ENCODE results near the gene COMP.
A peak's percentile ranks its signal among the peaks of the same experiment; 100 is the strongest.
"Not testable (repeated sequence)": the region's sequence is repeated elsewhere in the genome, so short reads cannot be mapped to it uniquely, and the experiment has no call there.

Gene COMP

DNA sequence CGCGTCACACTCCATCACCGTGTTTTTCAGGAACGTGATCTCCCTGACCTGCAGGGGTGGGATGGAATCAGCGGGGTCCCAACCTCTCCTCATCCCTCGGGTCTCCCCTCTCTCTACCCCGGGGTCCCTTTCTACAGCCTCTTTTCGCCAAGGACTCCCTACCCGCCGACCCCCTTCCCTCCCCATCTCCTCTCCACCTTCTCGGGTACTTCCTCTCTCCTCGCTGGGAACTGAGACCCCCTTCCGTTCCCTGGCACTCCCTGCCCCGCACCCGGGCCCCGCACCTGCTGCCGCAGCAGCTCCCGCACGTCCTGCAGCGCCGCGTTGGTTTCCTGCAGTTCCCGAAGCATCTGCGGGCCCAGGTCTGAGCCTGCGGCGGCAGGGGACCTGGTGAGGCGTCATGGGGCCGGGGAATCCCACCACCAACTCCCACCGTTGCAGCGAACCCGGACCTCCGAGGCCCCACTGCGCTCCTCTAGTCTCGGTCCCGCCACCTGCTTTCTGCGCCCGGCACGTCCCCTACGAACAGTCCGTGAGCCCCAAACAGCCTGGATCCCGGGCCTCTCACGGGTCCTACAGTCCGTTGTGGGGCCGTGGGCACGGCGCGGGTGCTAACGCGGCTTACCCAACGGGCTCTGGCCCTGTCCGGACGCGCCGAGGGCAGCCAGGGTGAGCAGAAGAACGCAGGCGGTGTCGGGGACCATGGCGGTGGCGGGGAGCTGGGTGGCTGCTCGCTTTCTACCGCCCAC, at the start of gene COMP:
TSS of gene COMP (minus strand) at position 740 of the 749 bp plus-strand sequence. CDS start at position 704, 36 bp downstream.
- no peak for DNase-seq

DNA sequence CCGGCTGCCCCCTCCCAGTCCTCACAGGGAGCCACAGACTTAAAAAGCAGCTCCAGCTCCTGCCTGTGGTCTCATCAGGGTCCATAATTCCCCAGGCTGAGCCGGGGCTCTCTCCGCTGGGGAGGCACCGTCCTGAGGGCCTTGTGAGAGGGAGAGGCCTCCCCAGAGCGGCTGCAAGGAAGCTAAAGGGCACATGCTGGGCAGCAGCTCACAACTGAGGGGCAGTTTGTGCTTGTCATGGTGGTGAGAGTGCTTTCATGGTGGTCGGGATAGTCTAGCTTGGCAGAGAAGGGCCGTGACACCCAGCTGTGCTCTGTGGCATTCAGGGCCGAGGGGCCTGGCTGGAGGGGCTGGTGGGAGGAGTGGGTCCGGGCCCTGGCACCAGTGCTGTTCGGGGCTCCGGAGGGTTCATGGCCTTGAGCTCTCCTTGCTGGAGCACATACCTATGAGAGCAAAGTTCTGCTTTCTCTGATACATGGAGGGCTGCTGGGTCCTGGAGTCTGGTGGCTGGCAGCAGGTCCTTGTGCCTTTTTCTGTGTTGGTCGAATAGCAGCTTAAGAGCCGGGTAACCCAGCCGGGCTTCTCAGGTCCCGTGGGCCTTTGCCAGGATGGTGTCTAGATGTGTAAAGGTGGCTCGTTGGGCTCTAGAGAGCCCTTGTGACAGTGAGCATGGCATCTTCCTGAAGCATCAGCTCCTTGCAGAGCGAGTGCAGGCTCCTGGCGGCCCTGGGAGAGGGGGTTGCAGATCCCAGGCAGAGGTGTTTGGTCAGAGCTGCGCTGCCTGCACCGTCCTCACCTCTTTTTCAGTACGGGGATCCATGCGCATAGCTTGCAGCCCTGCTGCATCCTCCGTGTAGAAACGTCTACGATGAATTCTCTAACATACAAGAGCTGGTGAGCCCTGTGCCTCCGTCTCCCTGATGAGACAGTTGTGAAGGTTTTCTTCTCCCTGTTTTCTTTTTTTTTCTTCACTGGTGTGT, 49.5 kb upstream of the COMP start:
- no peak for DNase-seq

- no peak for DNase-seq
These were observed 48.6 kb upstream of the COMP start for GRCh38 chr19:18839465-18840287.

- DNase-seq = no peak
These were observed 43.5 kb upstream of the COMP start for GRCh38 chr19:18834644-18834984.

DNA sequence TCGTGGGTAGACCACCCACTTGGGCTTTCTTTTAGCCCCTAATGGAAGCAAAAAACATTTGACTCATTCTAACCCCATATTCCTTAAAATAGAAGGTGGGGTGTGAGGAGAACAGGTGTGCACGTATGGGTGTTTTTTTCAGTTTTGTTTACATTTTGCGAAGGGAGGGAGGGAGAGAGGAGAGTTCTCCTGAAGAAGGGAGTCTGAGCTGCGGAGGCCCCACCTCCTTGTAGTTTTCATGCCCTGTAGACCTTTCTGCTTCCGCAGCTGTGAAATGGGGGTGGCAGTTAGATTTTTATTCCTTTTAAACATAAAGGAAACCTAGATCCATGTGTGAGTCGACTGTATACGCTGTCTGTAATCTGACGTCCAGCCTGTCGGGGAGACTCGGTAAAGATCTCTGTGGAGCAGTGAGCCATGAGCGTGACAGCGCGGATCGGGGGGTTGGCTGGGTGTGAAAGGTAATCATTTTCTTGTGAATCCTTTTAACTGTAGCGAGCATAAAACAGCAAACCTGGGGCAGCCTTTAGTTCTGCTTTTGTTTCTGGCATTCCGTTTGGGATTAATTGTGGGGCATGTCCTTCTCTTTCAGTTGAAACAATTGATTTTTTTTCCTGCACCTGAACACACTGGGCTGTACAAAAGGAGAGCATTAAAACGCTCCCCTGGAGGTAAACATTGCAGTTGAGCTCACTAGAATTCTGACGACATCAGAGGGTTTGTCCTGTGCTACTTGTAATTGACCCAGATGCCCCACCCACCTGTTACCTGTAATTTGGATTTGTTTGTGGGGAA, 42.9 kb upstream of the COMP start:
- DNase-seq = no peak

DNA sequence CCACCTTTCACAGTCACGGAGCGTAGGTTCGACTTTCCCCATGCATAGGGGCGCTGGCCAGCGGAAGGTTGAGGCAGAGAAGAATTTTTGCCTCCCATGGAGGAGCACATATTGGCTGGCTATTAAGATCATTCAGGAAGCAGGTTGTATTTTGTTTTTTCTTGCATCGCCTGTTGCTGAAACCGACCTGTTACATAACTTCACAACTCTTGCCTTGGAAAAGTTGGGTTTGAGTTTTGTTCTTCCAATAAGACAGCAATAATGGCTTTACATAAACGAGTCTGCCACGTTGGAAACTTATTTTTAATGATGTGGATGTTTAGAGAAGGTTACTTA, 42.0 kb upstream of the COMP start:
- no peak for DNase-seq

DNA sequence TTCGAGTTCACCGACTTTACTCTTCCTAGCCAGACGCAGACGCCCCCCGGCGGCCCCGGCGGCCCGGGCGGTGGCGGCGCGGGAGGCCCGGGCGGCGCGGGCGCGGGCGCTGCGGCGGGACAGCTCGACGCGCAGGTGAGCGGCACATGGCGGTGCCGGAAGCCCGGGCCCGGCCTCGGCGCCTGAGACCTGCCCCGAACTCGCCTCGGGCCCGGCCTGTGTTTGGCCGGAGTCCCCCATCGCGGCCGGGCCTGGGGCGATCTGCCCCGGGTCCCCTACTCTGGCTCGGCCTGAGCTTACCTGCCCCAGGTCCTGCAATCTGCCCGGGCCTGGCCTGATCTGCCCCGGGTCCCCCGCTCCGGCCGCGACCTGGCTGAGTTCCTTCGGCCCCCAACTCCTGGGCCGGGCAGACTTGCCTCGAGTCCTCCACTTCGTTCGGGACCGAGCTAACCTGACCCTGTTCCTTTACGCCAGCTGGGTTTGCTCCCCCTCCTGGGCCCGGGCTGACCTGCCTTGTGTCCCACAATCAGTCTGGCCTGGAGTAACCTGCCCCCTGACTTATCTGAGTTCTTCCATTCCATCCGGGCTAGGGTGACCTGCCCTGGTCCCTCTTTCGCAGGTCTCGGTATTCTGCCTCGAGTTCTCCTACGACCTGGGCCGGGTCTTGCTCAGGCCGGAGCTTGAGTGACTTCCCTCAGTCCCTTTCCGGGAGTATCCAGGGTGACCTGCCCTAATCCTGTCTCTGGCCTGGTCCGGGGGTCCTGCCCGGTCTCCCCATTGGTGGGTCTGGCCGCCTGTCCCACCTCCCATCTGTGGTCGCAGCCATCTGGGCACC, 41.4 kb upstream of the COMP start:
- no peak for DNase-seq

- peak; percentile 96 for DNase-seq
These were observed 40.6 kb upstream of the COMP start, which contains the start of gene UPF1 for GRCh38 chr19:18831524-18832305. TSS of gene UPF1 (plus strand) at chr19:18831959. CDS start at chr19:18832210, 251 bp downstream.

DNA sequence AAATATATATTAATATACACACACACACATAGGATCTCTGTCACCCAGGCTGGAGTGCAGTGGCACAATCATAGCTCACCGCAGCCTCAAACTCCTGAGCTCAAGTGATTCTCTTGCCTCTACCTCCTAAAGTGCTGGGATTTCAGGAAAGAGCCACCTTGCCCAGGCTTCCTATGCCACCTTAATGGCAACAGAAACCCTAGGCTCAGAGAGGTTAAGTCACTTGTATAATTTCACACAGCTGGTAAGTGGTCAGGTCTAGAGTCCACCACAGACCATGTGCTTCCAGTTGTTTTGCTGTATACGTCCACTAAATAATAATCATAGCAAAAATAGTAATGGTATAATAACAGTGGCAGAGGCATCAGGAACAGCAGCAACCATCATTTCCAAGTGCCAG, 39.4 kb upstream of the COMP start:
- DNase-seq = no peak

DNA sequence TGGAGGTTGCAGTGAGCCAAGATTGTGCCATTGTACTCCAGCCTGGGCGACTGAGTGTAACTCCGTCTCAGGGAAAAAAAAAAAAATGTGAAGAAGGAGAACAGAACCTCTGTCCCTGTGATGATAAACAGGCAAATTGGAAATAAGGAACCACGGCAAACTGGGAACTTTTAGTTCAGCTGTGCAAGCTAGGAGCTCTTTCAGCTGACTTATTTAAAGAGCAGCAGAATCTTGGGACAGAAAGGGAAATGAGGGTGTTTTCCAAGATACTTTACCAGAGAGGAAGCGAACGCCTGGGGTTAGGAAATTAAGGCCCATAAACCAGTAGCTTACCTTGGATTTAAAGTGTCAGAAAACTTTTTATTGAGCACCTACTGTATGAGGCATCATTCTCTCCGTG, 37.7 kb upstream of the COMP start:
- DNase-seq = no peak

DNA sequence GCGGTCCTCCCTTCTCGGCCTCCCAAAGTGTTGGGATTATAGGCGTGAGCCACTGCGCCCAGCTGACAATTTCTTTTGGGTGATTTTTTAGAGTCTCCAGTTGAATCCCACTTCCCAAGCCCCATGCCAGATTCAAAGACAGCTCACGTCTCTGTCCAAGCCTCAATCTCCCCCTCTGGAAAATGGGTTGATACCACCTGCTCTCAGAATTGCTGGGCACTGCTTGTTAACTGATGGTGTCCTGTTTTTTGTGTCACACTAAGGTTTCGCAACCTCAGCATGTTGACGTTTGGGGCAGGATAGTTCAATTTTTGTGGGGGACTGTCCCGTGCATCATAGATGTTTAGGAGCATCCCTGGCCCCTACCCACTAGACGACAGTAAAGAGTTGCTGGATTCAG, 26.5 kb upstream of the COMP start:
- no peak for DNase-seq

- not testable (repeated sequence) for DNase-seq
These were observed 25.5 kb upstream of the COMP start for GRCh38 chr19:18816645-18817044.

DNA sequence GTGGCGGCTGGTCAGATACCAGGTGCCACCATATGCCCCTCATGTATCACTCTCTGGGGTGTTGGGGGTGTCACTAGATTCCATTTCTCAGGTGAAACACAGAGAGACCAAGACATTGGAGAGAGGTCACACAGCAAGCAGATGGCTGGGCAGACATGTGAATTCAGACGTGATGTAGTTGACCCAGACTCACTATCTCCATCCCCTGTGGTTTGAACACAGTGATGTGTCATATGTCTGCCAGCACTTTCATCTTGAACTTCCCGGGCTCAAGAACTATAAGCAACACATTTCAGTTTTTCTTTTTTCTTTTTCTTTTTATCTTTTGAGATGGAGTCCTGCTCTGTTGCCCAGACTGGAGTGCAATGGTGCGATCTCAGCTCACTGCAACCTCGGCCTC, 24.6 kb upstream of the COMP start:
- no peak for DNase-seq

GRCh38 chr19:18814063-18814462, 23.0 kb upstream of the COMP start:
- no peak for DNase-seq

- not testable (repeated sequence) for DNase-seq
These were observed 20.5 kb upstream of the COMP start for GRCh38 chr19:18811638-18812037.

DNA sequence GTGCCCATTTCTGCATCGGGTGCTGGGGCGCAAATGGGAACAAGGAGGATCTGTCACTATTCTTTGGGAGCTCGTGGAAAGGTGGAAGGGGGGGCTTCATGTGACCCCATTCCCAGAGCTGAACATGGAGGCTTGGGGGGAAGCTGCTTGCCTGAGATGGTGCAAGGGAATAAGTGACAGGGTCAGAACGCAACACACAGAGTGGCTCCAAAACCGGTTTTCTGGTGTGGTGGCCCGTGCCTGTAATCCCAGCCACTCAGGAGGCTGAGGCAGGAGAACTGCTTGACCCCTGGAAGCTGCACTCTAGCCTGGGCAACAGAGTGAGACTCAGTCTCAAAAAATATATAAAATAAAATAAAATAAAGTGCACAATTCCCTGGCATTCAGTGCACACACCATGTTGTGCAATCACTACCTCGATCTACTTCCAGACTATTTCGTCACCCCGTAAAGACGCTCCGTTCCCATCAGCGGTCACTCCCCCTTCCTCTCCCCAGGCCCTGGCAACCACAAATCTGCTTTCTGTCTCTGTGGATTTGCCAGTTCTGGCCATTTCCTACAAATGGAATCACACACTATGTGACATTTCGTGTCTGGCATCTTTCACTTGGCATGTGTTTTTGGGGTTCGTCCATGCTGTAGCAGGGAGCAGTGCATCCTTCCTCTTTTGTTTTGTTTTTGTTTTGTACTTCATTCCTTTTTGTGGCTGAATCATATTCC, 18.2 kb upstream of the COMP start:
- DNase-seq = no peak

DNA sequence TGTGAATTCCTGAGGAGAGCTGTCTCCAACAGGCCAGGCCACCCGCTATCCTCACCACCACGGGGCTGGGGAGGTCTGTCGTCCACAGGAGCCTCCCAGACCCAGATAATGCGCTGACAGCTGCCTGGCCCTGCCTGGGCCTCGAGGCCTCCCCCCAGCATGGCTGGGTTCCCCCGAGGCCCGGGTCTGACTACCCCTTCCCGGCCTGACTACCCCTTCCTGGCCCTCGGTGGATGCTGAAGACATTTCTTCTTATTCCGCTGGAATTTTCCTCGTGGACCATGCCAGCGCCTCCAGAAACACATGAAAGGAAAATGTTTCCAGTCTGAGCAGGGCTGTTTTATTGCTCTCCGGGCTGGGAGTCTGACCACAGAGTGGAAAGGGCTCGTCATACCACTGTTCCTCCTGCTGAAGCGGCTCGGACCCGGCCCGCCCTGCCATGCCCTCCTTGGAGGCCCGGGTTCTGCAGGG, 16.8 kb upstream of the COMP start:
- DNase-seq = no peak

- no peak for DNase-seq
These were observed 13.5 kb upstream of the COMP start for GRCh38 chr19:18804643-18805042.

DNA sequence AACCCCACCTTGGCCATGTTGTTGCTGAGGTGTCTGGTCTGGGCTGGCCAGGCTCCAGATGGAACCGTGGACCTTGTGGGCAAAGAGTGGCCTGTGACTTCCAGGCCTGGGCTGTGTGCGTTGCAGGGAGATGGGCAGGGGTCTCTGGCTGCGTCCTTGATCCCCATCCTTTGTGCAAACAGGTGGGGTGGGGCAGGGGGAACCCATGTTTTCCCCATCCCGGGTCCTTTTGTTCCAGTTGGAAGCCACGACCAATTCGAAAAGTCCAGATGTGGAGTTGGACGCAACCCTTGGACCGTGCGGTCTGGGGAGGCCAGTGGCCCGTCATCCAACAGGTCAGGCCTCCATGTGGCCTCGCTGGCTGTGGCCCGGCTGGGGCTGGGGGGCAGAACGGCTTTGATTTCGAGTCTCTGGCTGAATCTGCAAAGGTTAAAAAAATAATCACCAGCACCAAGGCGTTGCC, 13.1 kb upstream of the COMP start:
- DNase-seq = no peak

All from CD4-positive, alpha-beta T cell treated with Interleukin-21 for 1 hour (primary cell).